NB4 (cell line): ENCODE measurements around the gene BTF3.

ENCODE experiments used
- POLR2A ChIP-seq: IDR thresholded peaks from 2 replicates; pipeline ENCODE4 v1.6.1; 2011; ENCODE audit warnings: mild to moderate bottlenecking; ENCODE audit not compliant: insufficient read length; ENCODE audit errors: extremely low read depth
- TF ChIP-seq, protein P1 (sequence below): IDR thresholded peaks from one replicate; pipeline ENCODE4 v1.5.1; 2012; ENCODE audit warnings: low read depth, low read length
- TF ChIP-seq, protein P2 (sequence below): IDR thresholded peaks from 2 replicates; pipeline ENCODE4 v1.6.1; 2011; ENCODE audit warnings: low read depth, low read length

DNA sequence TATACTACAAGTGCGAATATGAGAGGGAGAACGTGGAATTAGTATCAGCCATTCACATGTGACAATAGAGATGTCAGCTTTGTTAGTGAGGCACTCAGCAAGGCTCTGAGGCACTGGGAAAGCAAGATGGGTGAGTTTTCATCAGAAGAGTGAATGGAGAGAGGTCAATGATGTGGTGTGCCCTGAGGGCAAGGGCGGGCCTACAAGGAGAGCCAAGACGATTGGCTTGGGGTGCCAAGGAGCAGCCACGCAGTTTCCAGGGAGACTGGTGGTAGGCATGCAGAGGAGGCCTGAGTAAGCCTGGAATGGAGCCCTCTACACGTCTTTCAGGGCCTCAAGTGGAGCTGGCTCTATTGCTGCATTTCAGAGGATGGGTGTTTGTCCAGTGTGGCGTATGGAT lies 24.7 kb downstream of the BTF3 start:
- TF ChIP-seq, protein P1, sequence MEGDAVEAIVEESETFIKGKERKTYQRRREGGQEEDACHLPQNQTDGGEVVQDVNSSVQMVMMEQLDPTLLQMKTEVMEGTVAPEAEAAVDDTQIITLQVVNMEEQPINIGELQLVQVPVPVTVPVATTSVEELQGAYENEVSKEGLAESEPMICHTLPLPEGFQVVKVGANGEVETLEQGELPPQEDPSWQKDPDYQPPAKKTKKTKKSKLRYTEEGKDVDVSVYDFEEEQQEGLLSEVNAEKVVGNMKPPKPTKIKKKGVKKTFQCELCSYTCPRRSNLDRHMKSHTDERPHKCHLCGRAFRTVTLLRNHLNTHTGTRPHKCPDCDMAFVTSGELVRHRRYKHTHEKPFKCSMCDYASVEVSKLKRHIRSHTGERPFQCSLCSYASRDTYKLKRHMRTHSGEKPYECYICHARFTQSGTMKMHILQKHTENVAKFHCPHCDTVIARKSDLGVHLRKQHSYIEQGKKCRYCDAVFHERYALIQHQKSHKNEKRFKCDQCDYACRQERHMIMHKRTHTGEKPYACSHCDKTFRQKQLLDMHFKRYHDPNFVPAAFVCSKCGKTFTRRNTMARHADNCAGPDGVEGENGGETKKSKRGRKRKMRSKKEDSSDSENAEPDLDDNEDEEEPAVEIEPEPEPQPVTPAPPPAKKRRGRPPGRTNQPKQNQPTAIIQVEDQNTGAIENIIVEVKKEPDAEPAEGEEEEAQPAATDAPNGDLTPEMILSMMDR = no peak
- TF ChIP-seq POLR2A = no peak
- TF ChIP-seq, protein P2, sequence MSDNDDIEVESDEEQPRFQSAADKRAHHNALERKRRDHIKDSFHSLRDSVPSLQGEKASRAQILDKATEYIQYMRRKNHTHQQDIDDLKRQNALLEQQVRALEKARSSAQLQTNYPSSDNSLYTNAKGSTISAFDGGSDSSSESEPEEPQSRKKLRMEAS = no peak
